K562 (cell line): Measurements from ENCODE around the gene SGMS1. TPM values are rescaled to one million over a fixed set of nuclear protein-coding genes. Genes with fewer than 3 reads are reported as not detected.
A peak's percentile ranks its signal among the peaks of the same experiment; 100 is the strongest.

ENCODE experiments used
- CAMTA2 ChIP-seq: fragments of 250-450 bp; sonication (Bioruptor Pico); conservative IDR thresholded peaks from 2 replicates; pipeline ENCODE4 v1.5.1; 2022
- E2F3 ChIP-seq: fragments of 250-450 bp; sonication (Bioruptor Pico); IDR thresholded peaks from 2 replicates; pipeline ENCODE4 v1.4.0; 2020; ENCODE audit warnings: mild to moderate bottlenecking
- ETV6 ChIP-seq, 3 experiments: fragments of 150-350 bp in 1 of 3; sonication (generic) in 1 of 3; formaldehyde crosslinking in 1 of 3; IDR thresholded peaks; 2 replicates each; pipeline versions ENCODE4 v1.6.1 to v1.8.0; 2014 to 2022; ENCODE audit warnings: borderline replicate concordance in 2 of 3, low read depth in 2 of 3, antibody characterized with exemption in 1 of 3, low read length in 1 of 3, mild to moderate bottlenecking in 1 of 3, missing genetic modification reagents in 1 of 3
- GABPA ChIP-seq: fragments of 200-800 bp; sonication (Bioruptor generic); conservative IDR thresholded peaks from 2 replicates; pipeline ENCODE4 v1.6.1; 2016; ENCODE audit warnings: low read depth, missing genetic modification characterization, missing compliant biosample characterization
- MECOM ChIP-seq: fragments of 250-450 bp; sonication (Bioruptor Pico); IDR thresholded peaks from 2 replicates; pipeline ENCODE4 v1.8.0; 2022; ENCODE audit warnings: inconsistent platforms
- NCOA6 ChIP-seq: fragments of 450-650 bp; IDR thresholded peaks from 2 replicates; pipeline ENCODE4 v1.6.1; 2017; ENCODE audit warnings: mild to moderate bottlenecking
- NFE2 ChIP-seq: IDR thresholded peaks from 2 replicates; pipeline ENCODE4 v1.6.1; 2014; ENCODE audit warnings: antibody characterized with exemption, low read depth
- PHB2 ChIP-seq: fragments of 450-650 bp; IDR thresholded peaks from 2 replicates; pipeline ENCODE4 v1.6.1; 2017; ENCODE audit warnings: low read depth
- SMARCC2 ChIP-seq: fragments of 450-650 bp; IDR thresholded peaks from 2 replicates; pipeline ENCODE4 v1.6.1; 2017; ENCODE audit warnings: antibody characterized with exemption, moderate library complexity, mild to moderate bottlenecking, low read depth
- TCF3 ChIP-seq: sonication (generic); formaldehyde crosslinking; IDR thresholded peaks from 2 replicates; pipeline ENCODE4 v1.4.0; 2020; ENCODE audit warnings: mild to moderate bottlenecking, missing genetic modification reagents
- TEAD2 ChIP-seq: fragments of 450-650 bp; IDR thresholded peaks from 2 replicates; pipeline ENCODE4 v1.6.1; 2016; ENCODE audit warnings: missing genetic modification characterization, control low read depth, missing compliant biosample characterization
- ZC3H4 ChIP-seq: sonication (generic); formaldehyde crosslinking; IDR thresholded peaks from 2 replicates; pipeline ENCODE4 v1.9.0; 2021; ENCODE audit warnings: missing genetic modification reagents, borderline replicate concordance
- ZNF668 ChIP-seq: fragments of 250-450 bp; sonication (Bioruptor Pico); IDR thresholded peaks from 2 replicates; pipeline ENCODE4 v1.8.0; 2022; ENCODE audit warnings: mild to moderate bottlenecking, inconsistent platforms
- polyA plus RNA-seq, 8 experiments: library from polyadenylated mRNA; depleted of rRNA in 4 of 8; stranded (reverse) in 5 of 8; unstranded in 3 of 8; fragments of >200 nt; fragmentation: Nextera tagmentation in 2 of 8; fragmentation: Illumina TruSeq in 1 of 8; extraction: Ambion mirVana in 2 of 8; extraction: Trizol in 1 of 8; gene quantifications; 2 replicates each; pipeline versions ENCODE4 v1.2.1 to v1.2.3, GENCODE V29; 2011 to 2014; ENCODE audit warnings: inconsistent platforms in 1 of 8, missing spikeins in 1 of 8
- total RNA-seq, 7 experiments: library from RNA; depleted of rRNA in 6 of 7; stranded (reverse); fragments of >200 nt in 6 of 7; fragmentation: Illumina TruSeq in 2 of 7; extraction: Trizol in 2 of 7; gene quantifications; 2 replicates each; pipeline versions ENCODE4 v1.2.1 to v1.2.3, GENCODE V29; 2011 to 2021; ENCODE audit warnings: low replicate concordance in 1 of 7
- TF ChIP-seq, protein P1 (sequence below), 2 experiments: fragments of 450-650 bp; IDR thresholded peaks; 2 replicates each; pipeline ENCODE4 v1.6.1; 2016; ENCODE audit warnings: mild to moderate bottlenecking in 2 of 2, borderline replicate concordance in 1 of 2, low read depth in 1 of 2, moderate library complexity in 1 of 2

Gene SGMS1
- total and polyA plus RNA-seq, 9 of the 15 experiments (the other 6 are each of a cell fraction or from before 2014, with no cell fraction given): 22.6 to 232 (median 82.2) TPM

DNA sequence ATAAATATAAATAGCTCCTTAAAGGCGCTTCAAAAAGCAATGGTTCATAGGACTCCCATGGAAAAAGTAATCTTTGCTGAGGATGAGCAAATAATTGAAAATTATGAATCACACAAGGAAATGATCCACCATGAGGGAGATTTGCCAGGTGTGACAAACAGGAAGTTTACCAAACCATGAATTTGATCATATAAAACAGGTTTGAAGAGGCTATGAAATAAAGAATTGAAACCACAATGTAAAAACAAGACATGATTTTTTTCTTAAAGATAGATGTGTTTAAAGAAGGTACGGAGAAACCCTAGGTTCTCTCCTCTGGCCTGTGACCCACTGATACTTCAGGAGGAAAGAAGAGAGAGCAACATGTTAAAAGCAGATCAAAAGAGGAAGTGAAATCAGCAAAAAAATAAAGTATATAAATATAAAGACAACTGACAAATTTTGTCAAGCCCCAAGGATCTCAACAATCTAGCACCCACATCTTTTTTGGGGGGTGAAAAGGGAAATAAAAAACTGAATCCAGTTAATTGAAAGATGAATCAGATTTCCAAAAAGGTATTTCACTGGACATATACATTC lies 261.1 kb downstream of the SGMS1 start (continued):
- no peak for TF ChIP-seq E2F3
- 0 out of 2 replicates have a peak, but pooled peaks have one; percentile 33 for TF ChIP-seq NFE2
- TF ChIP-seq, protein P1, sequence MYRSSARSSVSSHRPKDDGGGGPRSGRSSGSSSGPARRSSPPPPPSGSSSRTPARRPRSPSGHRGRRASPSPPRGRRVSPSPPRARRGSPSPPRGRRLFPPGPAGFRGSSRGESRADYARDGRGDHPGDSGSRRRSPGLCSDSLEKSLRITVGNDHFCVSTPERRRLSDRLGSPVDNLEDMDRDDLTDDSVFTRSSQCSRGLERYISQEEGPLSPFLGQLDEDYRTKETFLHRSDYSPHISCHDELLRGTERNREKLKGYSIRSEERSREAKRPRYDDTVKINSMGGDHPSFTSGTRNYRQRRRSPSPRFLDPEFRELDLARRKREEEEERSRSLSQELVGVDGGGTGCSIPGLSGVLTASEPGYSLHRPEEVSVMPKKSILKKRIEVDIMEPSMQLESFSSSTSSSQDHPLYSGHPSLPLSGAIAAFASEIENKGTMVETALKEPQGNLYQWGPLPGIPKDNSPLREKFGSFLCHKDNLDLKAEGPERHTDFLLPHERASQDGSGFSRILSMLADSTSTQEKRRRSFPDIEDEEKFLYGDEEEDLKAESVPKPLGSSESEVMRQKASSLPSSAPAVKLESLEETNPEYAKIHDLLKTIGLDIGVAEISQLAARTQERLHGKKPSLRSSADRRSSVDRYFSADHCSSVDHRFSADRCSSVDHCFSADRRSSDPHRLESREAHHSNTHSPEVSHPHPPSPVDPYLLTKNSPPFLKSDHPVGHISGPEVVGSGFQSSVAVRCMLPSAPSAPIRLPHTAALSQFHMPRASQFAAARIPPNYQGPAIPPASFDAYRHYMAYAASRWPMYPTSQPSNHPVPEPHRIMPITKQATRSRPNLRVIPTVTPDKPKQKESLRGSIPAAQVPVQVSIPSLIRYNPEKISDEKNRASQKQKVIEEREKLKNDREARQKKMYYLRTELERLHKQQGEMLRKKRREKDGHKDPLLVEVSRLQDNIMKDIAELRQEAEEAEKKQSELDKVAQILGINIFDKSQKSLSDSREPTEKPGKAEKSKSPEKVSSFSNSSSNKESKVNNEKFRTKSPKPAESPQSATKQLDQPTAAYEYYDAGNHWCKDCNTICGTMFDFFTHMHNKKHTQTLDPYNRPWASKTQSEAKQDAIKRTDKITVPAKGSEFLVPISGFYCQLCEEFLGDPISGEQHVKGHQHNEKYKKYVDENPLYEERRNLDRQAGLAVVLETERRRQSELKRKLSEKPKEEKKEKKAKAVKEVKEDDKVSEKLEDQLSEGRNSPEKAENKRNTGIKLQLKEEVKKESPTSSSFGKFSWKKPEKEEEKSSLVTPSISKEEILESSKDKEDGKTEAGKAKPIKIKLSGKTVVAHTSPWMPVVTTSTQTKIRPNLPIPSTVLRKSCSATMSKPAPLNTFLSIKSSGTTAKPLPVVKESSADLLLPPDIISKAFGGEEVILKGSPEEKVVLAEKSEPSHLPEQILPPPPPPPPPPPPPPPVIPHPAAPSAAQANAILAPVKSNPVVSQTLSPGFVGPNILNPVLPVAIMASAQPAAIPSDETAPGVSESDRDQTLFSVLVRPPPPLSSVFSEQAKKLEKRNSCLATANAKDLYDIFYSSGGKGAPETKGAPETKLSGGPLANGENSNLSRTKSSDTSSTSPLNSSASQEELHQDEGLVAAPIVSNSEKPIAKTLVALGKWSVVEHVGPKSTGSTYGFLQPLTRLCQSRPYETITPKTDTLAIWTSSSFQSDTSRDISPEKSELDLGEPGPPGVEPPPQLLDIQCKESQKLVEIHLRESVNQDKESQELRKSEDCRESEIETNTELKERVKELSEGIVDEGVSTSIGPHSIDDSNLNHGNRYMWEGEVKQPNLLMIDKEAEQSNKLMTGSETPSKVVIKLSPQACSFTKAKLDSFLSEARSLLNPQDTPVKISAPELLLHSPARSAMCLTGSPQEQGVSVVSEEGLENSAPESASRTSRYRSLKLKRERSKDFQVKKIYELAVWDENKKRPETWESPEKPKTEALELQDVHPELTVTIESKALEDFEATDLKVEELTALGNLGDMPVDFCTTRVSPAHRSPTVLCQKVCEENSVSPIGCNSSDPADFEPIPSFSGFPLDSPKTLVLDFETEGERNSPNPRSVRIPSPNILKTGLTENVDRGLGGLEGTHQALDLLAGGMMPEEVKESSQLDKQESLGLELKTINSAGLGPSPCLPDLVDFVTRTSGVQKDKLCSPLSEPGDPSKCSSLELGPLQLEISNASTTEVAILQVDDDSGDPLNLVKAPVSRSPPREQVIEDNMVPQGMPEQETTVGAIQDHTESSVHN (IDR thresholded peaks at IDR 0.05; ENCODE audit: borderline replicate concordance in 1 of 2, low read depth in 1 of 2): 0 out of 4 replicates have a peak, but pooled peaks of 1 of the 2 experiments have one; percentile 63
- TF ChIP-seq TCF3: no peak
- 0 out of 2 replicates have a peak, but pooled peaks have one; percentile 17 for TF ChIP-seq GABPA
- no peak for TF ChIP-seq SMARCC2
- no peak for TF ChIP-seq TEAD2 (tag)
- TF ChIP-seq PHB2: no peak
- TF ChIP-seq ZC3H4 (CRISPR knock-in tag): no peak
- TF ChIP-seq CAMTA2: no peak
- no peak for TF ChIP-seq MECOM (CRISPR knock-in tag)
- TF ChIP-seq ZNF668 (CRISPR knock-in tag): no peak
- 0 out of 4 replicates have a peak, but pooled peaks of 1 of the 2 experiments have one; percentile 46 for TF ChIP-seq ETV6 (IDR thresholded peaks at IDR 0.05; ENCODE audit: borderline replicate concordance in 1 of 2, low read depth in 2 of 2, low read length in 1 of 2)
- no peak for TF ChIP-seq ETV6 (CRISPR knock-in tag; IDR thresholded peaks at IDR 0.05; ENCODE audit: borderline replicate concordance)
- no peak for TF ChIP-seq NCOA6
